K562 (cell line): ENCODE measurements around the gene SLC7A6OS. TPM values are rescaled to one million over a fixed set of nuclear protein-coding genes. Genes with fewer than 3 reads are reported as not detected.

Source experiments
- ATAC-seq: fragments of 200-7000 bp; cut with Tn5 transposase; 3 replicates; pipeline ENCODE4 v1.9.1; 2020; ENCODE audit warnings: moderate library complexity
- BruUV-seq: library from RNA; stranded (reverse); fragments of 400-500 nt; replicated peaks from 2 replicates; lab custom pipeline; 2021; lab: Mats Ljungman, UMichigan
- CTCF ChIA-PET: fragments of 300-600 bp; formaldehyde crosslinking; extraction: SDS; loops from one replicate; lab custom pipeline; 2021; ENCODE audit warnings: low intra/inter-chr PET ratio; lab: Yijun Ruan, JAX
- POLR2A ChIA-PET: fragments of 300-600, 350-650 bp; sonication (Branson Sonifier 250); formaldehyde crosslinking; extraction: SDS; loops from one replicate; lab custom pipeline; 2021; ENCODE audit warnings: antibody characterized with exemption, inconsistent platforms; lab: Yijun Ruan, JAX
- DNase-seq, 4 experiments: peaks; one replicate each; pipeline versions ENCODE4 v3.0.0 to v3.0.0-alpha.2; 2011 to 2018; ENCODE audit warnings: low spot score in 3 of 4, mixed read lengths in 3 of 4; ENCODE audit errors: extremely low read depth in 1 of 4
- FAIRE-seq: peaks from 2 replicates; lab custom pipeline; 2011; peaks lifted over from hg19 to GRCh38; lab: Jason Lieb, UNC
- H2AFZ ChIP-seq: 2 replicates; pipeline ENCODE4 v1.6.0; 2011; ENCODE audit warnings: low read depth, low read length, control low read depth, inconsistent platforms
- H3K27ac ChIP-seq: fragments of 200-600 bp; 3 replicates; pipeline ENCODE4 v1.8.0; 2011; ENCODE audit warnings: low read depth, mild to moderate bottlenecking, control low read depth, inconsistent platforms, low read length, moderate library complexity, mixed read lengths; ENCODE audit errors: extremely low read depth
- H3K27me3 ChIP-seq, 2 experiments: fragments of 300-600 bp in 1 of 2; 2 replicates in 1 of 2; 3 replicates in 1 of 2; pipeline versions ENCODE4 v1.6.0 to v1.8.0; 2011; ENCODE audit warnings: inconsistent platforms in 2 of 2, low read length in 2 of 2, mild to moderate bottlenecking in 1 of 2, mixed read lengths in 1 of 2, moderate library complexity in 1 of 2; ENCODE audit not compliant: control insufficient read depth in 2 of 2, insufficient read depth in 2 of 2
- H3K36me3 ChIP-seq: fragments of 300-600 bp; 3 replicates; pipeline ENCODE4 v1.8.0; 2011; ENCODE audit warnings: mild to moderate bottlenecking, low read length, inconsistent platforms; ENCODE audit not compliant: control insufficient read depth, insufficient read depth
- H3K4me1 ChIP-seq, 2 experiments: fragments of 200-600 bp in 1 of 2; replicated peaks in 1 of 2; 2 replicates in 1 of 2; 3 replicates in 1 of 2; pipeline versions ENCODE4 v1.5.1 to v1.8.0; 2011; ENCODE audit warnings: inconsistent platforms in 2 of 2, low read length in 2 of 2, mild to moderate bottlenecking in 1 of 2, mixed read lengths in 1 of 2, moderate library complexity in 1 of 2; ENCODE audit not compliant: control insufficient read depth in 2 of 2, insufficient read depth in 2 of 2
- H3K4me2 ChIP-seq: 2 replicates; pipeline ENCODE4 v1.6.1; 2011; ENCODE audit warnings: low read length, control low read depth, inconsistent platforms, mixed read lengths; ENCODE audit not compliant: insufficient read depth
- H3K4me3 ChIP-seq: fragments of 200-600 bp; sonication (generic), shearing (Covaris generic); 2 replicates; pipeline ENCODE4 v1.5.1; 2016; ENCODE audit warnings: control low read depth, inconsistent platforms
- H3K79me2 ChIP-seq: fragments of 200-600 bp; 3 replicates; pipeline ENCODE4 v1.8.0; 2011; ENCODE audit warnings: low read length, inconsistent platforms; ENCODE audit not compliant: control insufficient read depth, insufficient read depth
- H3K9ac ChIP-seq, 2 experiments: 2 replicates each; pipeline versions ENCODE4 v1.6.0 to v1.6.1; 2011; ENCODE audit warnings: low read depth in 2 of 2, low read length in 2 of 2, control low read depth in 1 of 2, inconsistent platforms in 1 of 2, mild to moderate bottlenecking in 1 of 2, mixed read lengths in 1 of 2; ENCODE audit not compliant: insufficient read depth in 1 of 2
- H3K9me1 ChIP-seq: one replicate; pipeline ENCODE4 v1.6.0; 2011; ENCODE audit warnings: inconsistent platforms, mild to moderate bottlenecking, low read length, moderate library complexity; ENCODE audit not compliant: control insufficient read depth, insufficient read depth
- H3K9me3 ChIP-seq: replicated peaks from 2 replicates; pipeline ENCODE4 v1.5.1; 2011; ENCODE audit warnings: low read depth, low read length, inconsistent platforms; ENCODE audit not compliant: control insufficient read depth, insufficient read depth
- H4K20me1 ChIP-seq: replicated peaks from 2 replicates; pipeline ENCODE4 v1.6.1; 2011; ENCODE audit warnings: low read length, inconsistent platforms, mixed read lengths; ENCODE audit not compliant: control insufficient read depth, insufficient read depth
- FOXJ3 ChIP-seq: sonication (generic); formaldehyde crosslinking; IDR thresholded peaks from 2 replicates; pipeline ENCODE4 v1.4.0; 2020; ENCODE audit warnings: mild to moderate bottlenecking, missing genetic modification reagents
- FOXP1 ChIP-seq: sonication (generic); formaldehyde crosslinking; IDR thresholded peaks from 2 replicates; pipeline ENCODE4 v1.8.0; 2022; ENCODE audit warnings: mild to moderate bottlenecking, missing genetic modification reagents
- HNRNPK ChIP-seq: fragments of 200-400 bp; formaldehyde crosslinking; IDR thresholded peaks from one replicate; pipeline ENCODE4 v1.6.1; 2018; ENCODE audit warnings: mild to moderate bottlenecking, low read depth, low read length; ENCODE audit not compliant: poor library complexity, severe bottlenecking
- POLR3G ChIP-seq: IDR thresholded peaks from 2 replicates; pipeline ENCODE4 v1.6.1; 2011; ENCODE audit not compliant: insufficient read length, insufficient replicate concordance; ENCODE audit errors: extremely low read depth
- RBM25 ChIP-seq: fragments of 200-400 bp; formaldehyde crosslinking; IDR thresholded peaks from 2 replicates; pipeline ENCODE4 v1.6.1; 2018; ENCODE audit warnings: low read length, low read depth, moderate library complexity; ENCODE audit not compliant: severe bottlenecking
- ZNF121 ChIP-seq: sonication (generic); formaldehyde crosslinking; conservative IDR thresholded peaks from 2 replicates; pipeline ENCODE4 v1.8.0; 2022; ENCODE audit warnings: missing genetic modification reagents
- WGBS: fragments of 100-300 bp; shearing (Covaris generic); methylation state at CpG from one replicate; pipeline ENCODE4 v1.1.6; 2016; ENCODE audit warnings: low coverage, mixed read lengths; ENCODE audit not compliant: insufficient coverage; ENCODE audit errors: missing lambda C conversion rate; 5-methylcytosine and 5-hydroxymethylcytosine counted together
- in situ Hi-C: fragments of 300-500 bp; cut with MboI; formaldehyde crosslinking; loops from 4 replicates; pipeline ENCODE4 v1.15.0; 2018; ENCODE audit warnings: inconsistent platforms, mixed read lengths
- intact Hi-C: fragments of 100-400 bp; cut with micrococcal nuclease; formaldehyde crosslinking; loops from 2 replicates; pipeline ENCODE4 v1.14.2; 2022
- polyA plus RNA-seq, 8 experiments: library from polyadenylated mRNA; depleted of rRNA in 4 of 8; stranded (reverse) in 5 of 8; unstranded in 3 of 8; fragments of >200 nt; fragmentation: Nextera tagmentation in 2 of 8; fragmentation: Illumina TruSeq in 1 of 8; extraction: Ambion mirVana in 2 of 8; extraction: Trizol in 1 of 8; gene quantifications; 2 replicates each; pipeline versions ENCODE4 v1.2.1 to v1.2.3, GENCODE V29; 2011 to 2014; ENCODE audit warnings: inconsistent platforms in 1 of 8, missing spikeins in 1 of 8
- total RNA-seq, 7 experiments: library from RNA; depleted of rRNA in 6 of 7; stranded (reverse); fragments of >200 nt in 6 of 7; fragmentation: Illumina TruSeq in 2 of 7; extraction: Trizol in 2 of 7; gene quantifications; 2 replicates each; pipeline versions ENCODE4 v1.2.1 to v1.2.3, GENCODE V29; 2011 to 2021; ENCODE audit warnings: low replicate concordance in 1 of 7
- TF ChIP-seq, protein P1 (sequence below), 2 experiments: fragments of 450-650 bp; IDR thresholded peaks; 2 replicates each; pipeline ENCODE4 v1.6.1; 2016

The SLC7A6OS gene
- total and polyA plus RNA-seq, 9 of the 15 experiments (the other 6 are each of a cell fraction or from before 2014, with no cell fraction given) = 2.7 to 23.6 (median 17.2) TPM

DNA sequence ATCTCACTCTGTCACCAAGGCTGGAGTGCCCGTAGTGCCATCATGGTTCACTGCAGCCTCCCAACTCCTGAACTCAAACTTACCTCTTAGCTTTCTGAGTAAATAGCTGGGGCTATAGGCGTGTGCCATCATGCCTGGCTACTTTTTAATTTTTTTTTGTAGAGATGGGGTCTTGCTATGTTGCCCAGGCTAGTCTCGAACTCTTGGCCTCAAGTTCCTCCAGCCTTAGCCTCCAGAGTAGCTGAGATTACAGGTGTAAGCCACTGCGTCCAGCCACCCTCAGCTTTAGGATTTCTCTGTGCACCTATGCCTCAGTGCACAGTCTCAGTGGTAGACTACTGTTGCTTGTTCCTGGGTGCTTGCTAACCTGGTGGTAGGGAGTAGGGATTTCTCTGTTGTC is 41.0 kb downstream of the SLC7A6OS start:
- ChIA-PET POLR2A (interaction anchor here (0.6 to 1.2 kb wide), 3 partner anchors 34 to 335 kb away, joined by 3 read pairs; partner anchors contain the start of genes PRMT7 and SLC7A6OS), CTCF (no interaction called here)
- Histone ChIP-seq H3K9me3 (no peaks in the 10 kb centered on the region), H3K27me3 (no peaks in the 10 kb centered on the region), H4K20me1 (peaks cover 40% of the 10 kb centered on the region), H2AFZ (no peak overlapping the region), H3K9me1 (no peaks in the 10 kb centered on the region), H3K9ac (no peak overlapping the region), H3K4me2 (no peak overlapping the region), H3K36me3 (peaks cover 66% of the 10 kb centered on the region), H3K79me2 (peaks cover 86% of the 10 kb centered on the region), H3K4me1 (peaks cover 11 to 21% of the 10 kb centered on the region in 2 experiments; a peak in 4 of 5 replicates), H3K4me3 (no peak overlapping the region), H3K27ac (no peak overlapping the region)
- ATAC-seq (no peak), DNase-seq (no peak), FAIRE-seq (no peak)
- BruUV-seq = no TSS peak
- intact Hi-C loops = no loop called here
- TF ChIP-seq RBM25 (peak; percentile 37), FOXP1 (CRISPR knock-in tag) (no peak), ZNF121 (peak; percentile 89), HNRNPK (no peak), POLR3G (no peak), FOXJ3 (CRISPR knock-in tag) (no peak)
- TF ChIP-seq, protein P1, sequence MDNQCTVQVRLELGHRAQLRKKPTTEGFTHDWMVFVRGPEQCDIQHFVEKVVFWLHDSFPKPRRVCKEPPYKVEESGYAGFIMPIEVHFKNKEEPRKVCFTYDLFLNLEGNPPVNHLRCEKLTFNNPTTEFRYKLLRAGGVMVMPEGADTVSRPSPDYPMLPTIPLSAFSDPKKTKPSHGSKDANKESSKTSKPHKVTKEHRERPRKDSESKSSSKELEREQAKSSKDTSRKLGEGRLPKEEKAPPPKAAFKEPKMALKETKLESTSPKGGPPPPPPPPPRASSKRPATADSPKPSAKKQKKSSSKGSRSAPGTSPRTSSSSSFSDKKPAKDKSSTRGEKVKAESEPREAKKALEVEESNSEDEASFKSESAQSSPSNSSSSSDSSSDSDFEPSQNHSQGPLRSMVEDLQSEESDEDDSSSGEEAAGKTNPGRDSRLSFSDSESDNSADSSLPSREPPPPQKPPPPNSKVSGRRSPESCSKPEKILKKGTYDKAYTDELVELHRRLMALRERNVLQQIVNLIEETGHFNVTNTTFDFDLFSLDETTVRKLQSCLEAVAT (IDR thresholded peaks at IDR 0.05) = no peak
- in situ Hi-C loops = no loop called here
- 92% methylated on average over 4 of the region's 4 CpGs for WGBS
